Left forelimb (tissue), 1 donor: ENCODE measurements around the gene CDH13.

Experiments used
- DNase-seq: peaks from one replicate; pipeline ENCODE4 v3.0.0-alpha.2; 2018; ENCODE audit warnings: low spot score

The CDH13 gene

DNA sequence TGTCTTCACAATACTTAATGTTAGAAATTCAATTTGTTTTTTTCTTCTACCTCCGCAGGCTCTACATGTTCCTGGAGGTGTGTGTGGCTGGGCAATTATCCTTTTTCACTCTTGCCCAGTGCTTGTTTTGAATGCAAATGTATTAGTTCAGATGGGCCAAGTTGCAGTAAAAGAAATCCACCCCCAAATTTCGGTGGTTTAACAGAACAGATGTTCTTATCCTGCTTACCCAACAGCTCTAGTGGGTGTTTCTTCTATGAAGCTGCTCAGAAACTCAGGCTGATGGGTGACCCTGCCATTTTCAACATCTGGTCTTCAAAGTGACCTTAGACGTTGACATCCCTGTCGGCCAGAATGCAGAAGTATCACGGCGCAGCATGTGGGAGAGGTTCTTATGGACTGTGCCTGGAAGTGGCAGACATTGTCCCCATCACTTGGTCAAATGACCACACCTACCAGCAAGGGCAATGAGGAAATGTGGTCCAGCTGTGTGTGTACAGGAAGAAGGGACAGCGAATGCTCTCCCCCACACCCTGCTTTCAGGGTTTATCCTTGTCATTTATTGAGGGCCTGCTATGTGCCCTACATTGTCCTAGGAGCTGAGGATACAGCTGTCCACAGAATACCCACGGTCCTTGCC lies 157.3 kb downstream of the CDH13 start:
- no peak for DNase-seq

- no peak for DNase-seq
These were observed 157.8 kb downstream of the CDH13 start for GRCh38 chr16:82784573-82784968.

DNA sequence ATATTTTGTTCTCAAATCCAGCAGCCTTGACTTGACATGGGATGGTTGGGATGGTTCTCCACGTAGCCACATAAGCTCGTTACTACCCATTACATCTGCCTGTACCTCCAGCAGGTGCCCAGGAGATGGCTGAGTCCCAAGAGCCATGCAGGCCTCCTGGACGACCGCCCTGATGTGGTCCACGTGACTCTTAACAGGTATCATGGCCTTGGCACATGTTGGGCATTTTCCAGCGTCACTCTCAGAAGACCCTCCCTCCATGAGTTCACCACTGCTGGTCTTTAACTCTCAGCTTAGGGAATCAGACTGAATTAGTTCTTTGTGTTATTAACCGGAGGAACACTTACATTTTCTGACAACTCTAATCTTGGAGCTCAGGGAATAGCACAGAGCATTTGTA lies 161.5 kb downstream of the CDH13 start:
- DNase-seq, result no peak

GRCh38 chr16:82788919-82789318 lies 162.2 kb downstream of the CDH13 start:
- no peak for DNase-seq

DNA sequence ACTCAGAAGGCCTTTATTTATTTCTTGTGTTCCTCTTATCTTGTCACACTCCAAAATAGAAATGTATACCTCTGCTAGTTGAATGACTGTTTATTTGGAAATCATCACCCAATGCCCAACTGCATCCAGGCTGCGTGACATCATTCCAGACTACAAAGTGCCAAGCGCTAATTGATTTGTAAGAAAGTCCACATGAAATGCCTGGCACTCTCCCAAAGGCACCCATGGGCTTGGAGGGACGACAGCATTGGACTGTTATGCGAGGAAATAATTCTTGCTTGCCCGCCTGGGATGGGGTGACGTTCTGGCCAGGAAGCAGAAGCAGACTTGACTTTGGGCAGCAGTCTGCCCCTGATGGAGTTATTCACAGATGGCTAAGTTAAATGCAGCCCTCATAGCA lies 165.9 kb downstream of the CDH13 start:
- DNase-seq, result no peak

DNA sequence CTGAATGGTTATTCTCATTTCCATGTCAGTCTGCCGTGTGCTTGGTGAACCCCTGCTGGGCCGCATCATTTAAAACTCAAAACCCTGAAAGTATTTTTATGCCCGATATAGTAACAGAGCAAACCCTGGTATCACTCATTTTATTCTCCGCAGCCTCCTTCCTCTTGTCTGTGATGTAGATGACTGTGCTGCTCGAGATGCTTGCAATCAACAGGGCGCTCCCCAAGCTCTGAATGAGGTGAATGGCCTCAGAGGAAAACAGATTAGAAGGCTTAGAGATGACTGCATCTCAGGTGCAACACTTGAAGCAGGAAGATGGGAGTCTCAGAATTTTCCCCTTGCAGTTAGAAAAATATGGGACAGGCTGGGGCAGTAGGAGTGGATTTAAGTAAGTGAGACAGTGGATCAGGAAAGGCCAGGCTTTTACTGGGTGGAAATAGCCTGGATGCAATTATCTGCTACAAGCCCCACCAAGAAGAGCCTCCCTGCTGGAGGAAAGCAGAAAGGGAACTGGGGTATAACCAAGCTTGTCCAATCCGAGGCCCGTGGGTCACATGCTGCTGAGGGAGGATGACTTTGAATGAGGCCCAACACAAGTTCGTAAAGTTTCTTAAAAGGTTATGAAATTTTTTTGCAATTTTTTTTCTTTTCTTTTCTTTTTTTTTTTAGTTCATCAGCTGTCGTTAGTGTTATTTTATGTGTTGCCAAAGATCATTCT lies 166.9 kb downstream of the CDH13 start:
- no peak for DNase-seq

- DNase-seq, result no peak
These were observed 169.3 kb downstream of the CDH13 start for GRCh38 chr16:82796047-82796446.

GRCh38 chr16:82801361-82801760 lies 174.6 kb downstream of the CDH13 start:
- DNase-seq, result no peak

GRCh38 chr16:82805866-82806265 lies 179.1 kb downstream of the CDH13 start:
- no peak for DNase-seq

GRCh38 chr16:82807311-82807710 lies 180.5 kb downstream of the CDH13 start:
- no peak for DNase-seq

- no peak for DNase-seq
These were observed 181.3 kb downstream of the CDH13 start for GRCh38 chr16:82808036-82808435.

GRCh38 chr16:82810077-82810476 lies 183.3 kb downstream of the CDH13 start:
- DNase-seq, result no peak

- no peak for DNase-seq
These were observed 187.3 kb downstream of the CDH13 start for GRCh38 chr16:82814059-82814458.

GRCh38 chr16:82819286-82819685 lies 192.5 kb downstream of the CDH13 start:
- no peak for DNase-seq

- no peak for DNase-seq
These were observed 194.1 kb downstream of the CDH13 start for GRCh38 chr16:82820855-82821254.

DNA sequence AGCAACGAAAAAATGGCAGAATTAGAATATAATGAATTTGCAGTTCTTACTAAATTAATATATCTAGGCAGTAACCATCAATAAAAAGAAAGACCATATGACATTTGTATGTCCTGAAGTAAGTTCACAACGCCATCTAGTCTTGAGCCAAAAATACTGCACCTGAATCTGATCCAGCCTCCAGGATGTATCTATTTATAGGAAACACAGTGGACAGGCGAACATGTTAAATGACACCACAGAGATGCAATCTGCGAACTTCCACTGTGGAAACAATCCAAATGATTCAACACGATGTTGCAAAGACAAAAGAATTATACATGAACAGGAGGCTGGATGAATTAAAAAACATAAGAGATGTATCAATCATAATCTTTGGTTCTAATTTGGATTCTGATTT lies 197.6 kb downstream of the CDH13 start:
- no peak for DNase-seq

DNA sequence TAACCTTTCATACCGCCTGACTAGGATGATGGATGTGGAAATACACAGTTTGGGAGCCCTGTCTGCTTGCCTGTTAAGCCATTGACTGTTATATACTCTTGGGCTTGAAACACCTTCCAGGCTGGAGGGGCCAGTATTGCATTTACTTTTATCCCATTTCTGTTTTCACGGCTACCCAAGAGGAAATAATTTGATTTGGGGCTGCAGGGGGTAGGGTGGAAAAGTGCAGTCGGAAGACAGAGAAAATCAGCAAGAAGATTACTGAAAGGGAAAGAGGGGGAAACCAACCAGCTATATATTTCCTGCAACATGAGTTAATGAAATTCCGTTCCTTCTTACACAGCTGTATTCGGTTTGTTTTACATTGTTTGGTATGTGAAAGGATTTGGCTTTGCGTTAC lies 202.5 kb downstream of the CDH13 start:
- no peak for DNase-seq

DNA sequence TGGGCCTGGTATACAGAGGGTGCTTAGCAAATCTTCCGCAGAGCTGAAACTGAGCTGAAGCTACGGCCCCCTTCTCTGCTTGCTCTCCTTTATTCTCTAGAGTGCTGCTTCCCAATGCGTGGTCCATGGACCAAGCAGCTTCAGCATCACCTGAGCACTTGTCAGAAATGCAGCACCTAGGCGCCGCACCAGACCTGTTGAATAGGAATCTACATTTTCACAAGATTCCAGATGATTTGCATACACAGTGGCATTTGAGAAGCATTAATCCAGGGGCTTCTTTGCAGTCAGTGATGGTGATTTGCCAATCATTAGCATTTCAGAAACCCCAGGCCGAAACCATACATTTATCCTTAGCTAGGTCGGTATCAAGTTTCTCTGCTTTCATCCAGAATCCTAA lies 204.2 kb downstream of the CDH13 start:
- no peak for DNase-seq

DNA sequence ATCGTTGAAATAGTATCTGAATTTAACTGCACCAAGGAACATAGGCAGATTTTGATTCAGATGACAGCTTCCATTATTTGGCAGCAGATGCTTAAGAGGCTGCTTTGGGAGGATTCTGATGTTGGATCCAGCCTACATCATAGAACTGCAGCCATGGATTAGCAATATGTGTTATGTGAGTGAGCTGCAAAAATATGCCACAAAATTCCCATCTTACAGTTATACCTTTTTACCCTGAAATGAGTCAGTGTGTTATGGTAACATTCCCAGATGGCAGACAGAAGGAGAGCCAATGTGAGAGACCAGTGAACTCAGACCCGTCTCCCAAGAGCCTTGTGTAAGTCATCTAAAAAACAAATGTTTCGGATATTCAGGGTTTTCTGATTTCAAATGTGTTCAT lies 206.1 kb downstream of the CDH13 start:
- DNase-seq, result no peak

- no peak for DNase-seq
These were observed 206.7 kb downstream of the CDH13 start for GRCh38 chr16:82833378-82833993.

DNA sequence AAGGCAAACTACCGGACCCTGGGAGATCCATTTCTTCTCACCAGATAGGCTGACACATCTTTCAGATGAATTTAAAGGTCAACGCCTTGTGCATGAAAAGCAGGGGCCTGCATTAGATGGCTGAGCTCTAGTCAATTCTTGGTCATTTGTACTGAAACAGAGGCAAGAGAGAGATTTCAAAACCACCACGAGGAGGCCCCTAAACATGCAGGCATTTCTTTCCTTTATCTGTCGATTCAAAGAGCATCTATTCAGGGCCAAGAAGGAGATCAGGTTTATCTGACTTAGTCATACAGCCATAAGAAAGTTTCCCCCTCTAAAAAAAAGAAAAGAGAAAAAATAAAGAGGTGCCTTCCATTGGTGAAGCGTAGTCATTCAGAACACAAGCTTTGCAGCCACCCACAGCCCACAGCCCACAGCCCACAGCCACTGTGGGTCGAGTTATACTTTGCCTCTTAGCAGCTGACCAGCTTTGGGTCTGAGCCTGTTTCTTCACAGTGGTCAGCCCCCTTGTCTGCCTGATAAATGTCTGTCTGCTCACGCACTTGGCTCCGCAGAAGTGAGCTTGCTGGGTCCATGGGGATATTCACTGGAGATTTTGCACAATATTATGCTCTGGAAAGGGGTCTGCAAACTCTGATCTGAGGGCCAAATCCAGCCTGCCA lies 207.5 kb downstream of the CDH13 start:
- no peak for DNase-seq

GRCh38 chr16:82835487-82836155 lies 208.9 kb downstream of the CDH13 start:
- DNase-seq, result no peak
